PFSK-1 (cell line): ENCODE data around the gene HEMK1.

Source experiments
- FOXP2 ChIP-seq: optimal IDR thresholded peaks from 2 replicates; pipeline ENCODE3; 2011; ENCODE audit warnings: borderline replicate concordance, control low read depth, inconsistent platforms; ENCODE audit not compliant: insufficient read depth; ENCODE audit errors: extremely low read length, extremely low read depth
- POLR2AphosphoS5 ChIP-seq: IDR thresholded peaks from 2 replicates; pipeline ENCODE4 v1.6.1; 2012; ENCODE audit warnings: low read depth, mild to moderate bottlenecking, control low read depth, low read length, moderate library complexity
- REST ChIP-seq, 2 experiments: IDR thresholded peaks; 2 replicates each; pipeline versions ENCODE4 v1.6.1 to v1.8.0; 2011 to 2012; ENCODE audit warnings: low read depth in 2 of 2, low read length in 2 of 2, control low read depth in 1 of 2, inconsistent platforms in 1 of 2, mild to moderate bottlenecking in 1 of 2, moderate library complexity in 1 of 2; ENCODE audit not compliant: insufficient read depth in 1 of 2
- SIN3A ChIP-seq: IDR thresholded peaks from 2 replicates; pipeline ENCODE4 v1.6.1; 2012; ENCODE audit warnings: mild to moderate bottlenecking, low read length, moderate library complexity, borderline replicate concordance; ENCODE audit not compliant: insufficient read depth

- TF ChIP-seq FOXP2: no peak
- TF ChIP-seq POLR2AphosphoS5: no peak
- no peak for TF ChIP-seq REST (IDR thresholded peaks at IDR 0.05; ENCODE audit: insufficient read depth in 1 of 2, low read depth in 2 of 2, low read length in 2 of 2)
- TF ChIP-seq SIN3A: no peak
Measured at GRCh38 chr3:50588759-50589433, 19.6 kb downstream of the HEMK1 start.
